Activated CD4-positive, alpha-beta T cell treated with anti-CD3 and anti-CD28 coated beads for 1 hour (primary cell): ENCODE measurements around the gene MYG1.

ENCODE experiments used
- DNase-seq: peaks from one replicate; pipeline ENCODE4 v3.0.0-alpha.2; 2020

MYG1 gene, protein sequence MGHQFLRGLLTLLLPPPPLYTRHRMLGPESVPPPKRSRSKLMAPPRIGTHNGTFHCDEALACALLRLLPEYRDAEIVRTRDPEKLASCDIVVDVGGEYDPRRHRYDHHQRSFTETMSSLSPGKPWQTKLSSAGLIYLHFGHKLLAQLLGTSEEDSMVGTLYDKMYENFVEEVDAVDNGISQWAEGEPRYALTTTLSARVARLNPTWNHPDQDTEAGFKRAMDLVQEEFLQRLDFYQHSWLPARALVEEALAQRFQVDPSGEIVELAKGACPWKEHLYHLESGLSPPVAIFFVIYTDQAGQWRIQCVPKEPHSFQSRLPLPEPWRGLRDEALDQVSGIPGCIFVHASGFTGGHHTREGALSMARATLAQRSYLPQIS

DNA sequence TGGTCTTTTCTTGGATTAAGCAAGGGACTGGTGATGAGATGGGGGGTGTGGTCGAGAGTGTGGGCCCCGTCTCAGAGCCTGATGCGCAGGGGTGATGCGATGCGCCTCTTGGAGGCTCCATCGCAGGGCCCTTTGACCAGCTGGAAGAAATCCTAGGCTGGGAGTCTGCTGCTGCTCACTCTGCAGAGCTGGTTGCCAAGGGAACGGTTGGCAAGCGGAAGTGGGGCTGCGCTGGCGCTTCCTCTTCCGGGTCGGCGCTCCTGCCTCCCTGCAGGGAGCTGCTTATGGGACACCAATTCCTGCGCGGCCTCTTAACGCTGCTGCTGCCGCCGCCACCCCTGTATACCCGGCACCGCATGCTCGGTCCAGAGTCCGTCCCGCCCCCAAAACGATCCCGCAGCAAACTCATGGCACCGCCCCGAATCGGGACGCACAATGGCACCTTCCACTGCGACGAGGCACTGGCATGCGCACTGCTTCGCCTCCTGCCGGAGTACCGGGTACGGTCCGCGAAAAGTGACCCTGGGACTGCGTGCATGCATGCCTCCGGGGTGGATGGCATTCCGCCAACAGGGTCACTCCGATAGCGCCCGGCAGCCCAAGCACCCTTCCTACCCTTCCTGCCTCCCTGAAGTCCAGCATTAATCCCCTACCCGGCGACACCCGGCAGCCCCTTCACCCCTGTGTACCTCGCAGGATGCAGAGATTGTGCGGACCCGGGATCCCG is at the start of gene MYG1:
MYG1 (plus strand) TSS at position 242 of the 727 bp plus-strand sequence; CDS start at position 285, 43 bp downstream.
- peak; percentile 76 for DNase-seq

DNA sequence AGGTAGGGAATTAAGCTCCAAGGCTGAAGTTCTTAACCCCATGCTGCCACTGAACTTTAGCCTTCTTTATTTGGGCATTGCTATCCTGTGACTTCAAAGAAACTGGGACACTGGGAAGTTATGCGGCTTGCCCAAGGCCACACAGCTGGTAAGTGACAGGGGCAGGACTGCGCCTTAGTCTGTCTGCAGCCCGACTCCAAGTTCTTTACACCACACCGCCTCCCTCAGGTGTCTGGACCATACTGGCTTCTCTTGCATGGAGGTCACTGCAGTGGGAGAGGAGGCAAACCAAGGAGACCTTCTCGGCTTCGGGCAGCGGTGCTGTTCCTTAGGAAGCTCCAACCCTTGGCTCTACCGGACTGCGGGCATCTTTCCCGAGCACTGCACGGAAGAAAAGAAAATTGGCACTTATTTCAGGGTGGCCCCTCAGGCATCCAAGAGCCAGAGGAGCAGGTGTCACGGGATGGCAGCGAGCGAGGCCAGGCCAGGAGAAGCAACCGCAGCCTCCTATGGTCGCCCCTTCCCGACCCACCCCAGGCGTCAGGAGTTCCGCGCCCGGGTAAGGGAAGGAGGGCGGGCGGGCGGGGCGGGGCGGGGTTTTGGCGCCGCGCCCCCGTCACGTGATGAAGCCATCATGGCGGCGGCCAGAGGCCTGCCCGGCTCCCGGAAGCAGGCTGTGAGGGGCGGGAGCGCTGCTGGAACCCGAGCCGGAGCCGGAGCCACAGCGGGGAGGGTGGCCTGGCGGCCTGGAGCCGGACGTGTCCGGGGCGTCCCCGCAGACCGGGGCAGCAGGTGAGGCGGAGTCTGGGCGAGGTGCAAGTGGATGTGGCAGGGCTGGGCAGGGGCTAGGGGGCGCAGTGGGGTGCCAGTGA is 47.8 kb upstream of the MYG1 start:
- peak; percentile 52 for DNase-seq

- DNase-seq: no peak
Measured at GRCh38 chr12:53252349-53252916, 47.1 kb upstream of the MYG1 start.

GRCh38 chr12:53253298-53253697 is 46.2 kb upstream of the MYG1 start:
- DNase-seq: no peak

GRCh38 chr12:53254816-53255545 is 44.5 kb upstream of the MYG1 start:
- DNase-seq: no peak

DNA sequence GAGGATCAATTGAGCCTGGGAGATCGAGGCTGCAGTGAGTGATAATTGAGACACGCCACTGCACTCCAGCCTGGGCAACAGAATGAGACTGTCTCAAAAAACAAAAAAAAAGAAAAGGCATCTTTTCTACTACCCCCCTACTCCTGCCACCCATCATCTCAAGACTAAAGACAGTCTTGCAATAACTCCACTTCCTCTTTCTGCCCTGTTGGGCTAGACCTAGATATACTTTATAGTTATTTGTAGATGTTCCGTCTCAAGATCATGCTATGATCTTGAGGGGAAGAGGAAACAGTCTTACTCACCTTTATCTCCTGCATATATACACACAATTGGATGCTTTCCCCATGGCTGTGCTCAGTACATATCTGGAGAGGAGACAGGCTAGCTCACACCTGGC is 43.5 kb upstream of the MYG1 start:
- no peak for DNase-seq

DNA sequence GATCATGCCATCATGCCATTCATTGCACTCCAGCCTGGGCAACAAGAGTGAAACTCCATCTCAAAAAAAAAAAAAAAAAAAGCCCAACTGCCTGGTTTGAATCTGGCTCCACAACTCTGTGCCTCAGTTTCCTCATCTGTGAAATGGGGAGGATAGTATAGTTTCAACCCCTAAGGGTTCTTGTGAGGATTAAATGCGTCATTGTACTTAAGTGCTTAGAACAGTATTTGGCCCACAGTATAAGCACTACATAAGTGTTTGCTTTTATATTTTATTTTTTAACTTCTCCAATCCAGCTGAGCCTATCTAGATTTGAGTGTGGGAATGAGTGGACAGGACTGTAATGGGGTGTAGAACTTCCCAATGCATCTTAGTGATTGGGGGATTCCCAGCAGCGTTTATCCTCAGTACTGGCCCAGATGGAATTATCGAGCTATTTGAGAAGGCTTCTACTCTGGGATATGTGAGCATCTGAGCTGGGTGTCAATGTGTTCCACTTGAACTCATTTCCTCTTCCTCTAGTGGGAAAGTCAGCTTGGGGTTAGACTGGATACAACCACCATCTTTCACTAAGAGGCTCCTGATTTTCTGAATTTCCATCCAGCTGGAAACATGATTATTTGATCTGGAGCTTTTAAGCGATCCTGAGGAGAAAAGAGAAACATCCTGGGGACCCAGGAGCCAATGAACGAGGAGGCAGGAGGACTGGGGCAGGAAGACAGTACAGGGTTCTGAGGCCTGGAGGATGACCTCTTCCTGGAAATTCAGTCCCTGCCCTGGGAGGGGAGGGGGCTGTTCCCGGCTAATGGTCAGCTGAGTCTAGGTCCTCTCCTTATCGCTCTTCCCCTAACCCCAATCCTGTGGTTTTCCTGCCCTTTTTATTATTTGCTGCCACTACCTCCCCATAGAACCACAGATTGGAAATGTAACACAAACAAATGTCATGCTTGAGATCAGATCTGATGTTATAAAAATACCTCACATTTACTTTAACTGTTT is 40.7 kb upstream of the MYG1 start:
- no peak for DNase-seq

- no peak for DNase-seq
Measured at GRCh38 chr12:53259891-53260290, 39.6 kb upstream of the MYG1 start.

DNA sequence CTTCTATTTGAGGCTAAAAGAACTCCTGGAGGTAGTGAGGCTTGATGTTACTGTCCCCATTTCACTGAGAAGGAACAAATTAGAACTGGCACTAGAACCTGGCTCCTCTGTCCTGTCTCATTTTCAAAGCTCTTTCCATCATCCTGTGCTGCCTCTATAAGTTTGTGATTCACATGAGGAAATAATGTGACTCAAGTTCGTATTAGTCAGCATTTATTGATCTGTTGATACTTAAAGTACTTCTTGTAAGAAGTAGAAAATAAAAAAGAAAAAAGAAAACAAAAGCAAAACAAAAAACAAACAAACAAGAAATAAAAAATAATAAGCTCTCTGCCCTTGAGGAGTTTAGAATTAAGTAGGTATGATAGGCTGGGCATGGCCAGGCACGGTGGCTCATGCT is 33.7 kb upstream of the MYG1 start:
- DNase-seq: no peak

GRCh38 chr12:53267306-53267998 is 32.0 kb upstream of the MYG1 start:
- DNase-seq: no peak

GRCh38 chr12:53267999-53268629 is 31.4 kb upstream of the MYG1 start, which contains the start of gene ESPL1:
TSS of gene ESPL1 (plus strand) at chr12:53268299. CDS start at chr12:53268767, 468 bp downstream.
- DNase-seq: peak; percentile 77

- no peak for DNase-seq
Measured at GRCh38 chr12:53268630-53269562, 30.6 kb upstream of the MYG1 start.

- no peak for DNase-seq
Measured at GRCh38 chr12:53274445-53274844, 25.1 kb upstream of the MYG1 start.

DNA sequence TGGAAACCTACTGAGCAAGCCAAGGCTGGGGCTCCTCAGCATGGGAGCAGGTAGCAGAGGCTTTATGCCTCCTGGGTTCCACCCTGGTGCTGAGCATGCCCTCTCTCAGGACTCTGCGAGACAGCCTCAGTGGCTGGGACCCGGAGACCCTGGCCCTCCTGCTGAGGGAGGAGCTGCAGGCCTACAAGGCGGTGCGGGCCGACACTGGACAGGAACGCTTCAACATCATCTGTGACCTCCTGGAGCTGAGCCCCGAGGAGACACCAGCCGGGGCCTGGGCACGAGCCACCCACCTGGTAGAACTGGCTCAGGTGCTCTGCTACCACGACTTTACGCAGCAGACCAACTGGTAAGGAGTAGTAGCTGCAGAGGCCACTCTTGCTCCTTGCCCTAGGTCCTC is 23.0 kb upstream of the MYG1 start:
- DNase-seq: no peak

- no peak for DNase-seq
Measured at GRCh38 chr12:53277981-53278380, 21.5 kb upstream of the MYG1 start.

- DNase-seq: no peak
Measured at GRCh38 chr12:53279283-53279869, 20.1 kb upstream of the MYG1 start.

GRCh38 chr12:53279888-53280498 is 19.5 kb upstream of the MYG1 start:
- no peak for DNase-seq

- DNase-seq: no peak
Measured at GRCh38 chr12:53286448-53286847, 13.0 kb upstream of the MYG1 start.
